ENCODE measurements around the gene WAC. TPM values are rescaled to one million over a fixed set of nuclear protein-coding genes. Genes with fewer than 3 reads are reported as not detected.

WAC gene
- total RNA-seq, 2 experiments from 2014 or later = 111 to 121 TPM

- H3K4me1 ChIP-seq (ENCODE audit: insufficient read depth, low read length, poor library complexity, severe bottlenecking) = no peaks in the 10 kb centered on the region
- H3K27ac ChIP-seq (ENCODE audit: low read depth, low read length, poor library complexity, severe bottlenecking) = no peak overlapping the region
- peaks cover 99% of the 10 kb centered on the region for H3K36me3 ChIP-seq (ENCODE audit: insufficient read depth, low read length)
- H3K4me3 ChIP-seq (ENCODE audit: low read depth, low read length, poor library complexity, severe bottlenecking) = no peak overlapping the region
- TF ChIP-seq EZH2phosphoT487 (IDR thresholded peaks at IDR 0.05; ENCODE audit: borderline replicate concordance, low read depth, low read length) = no peak
- H4K20me1 ChIP-seq (ENCODE audit: insufficient read depth, low read length) = peaks cover 15% of the 10 kb centered on the region; the same call in 1 of the 2 replicates
- POLR2A ChIA-PET = no interaction called here
- no peak for DNase-seq (ENCODE audit: low spot score)
- no peaks in the 10 kb centered on the region for H3K9me2 ChIP-seq (ENCODE audit: insufficient read depth, low read length)
- no peaks in the 10 kb centered on the region for H3K9me3 ChIP-seq (ENCODE audit: low read length)
- H2AFZ ChIP-seq (ENCODE audit: low read length) = no peak overlapping the region
- intact Hi-C loops (cut with micrococcal nuclease; ENCODE audit: unreplicated experiment) = no loop called here
- BruUV-seq (replicated peaks) = no TSS peak
- CTCF ChIA-PET (ENCODE audit: unreplicated experiment) = no interaction called here
- peaks cover 99% of the 10 kb centered on the region for H3K79me2 ChIP-seq (ENCODE audit: insufficient read depth, low read depth, low read length)
- no peak overlapping the region for H3K4me2 ChIP-seq (ENCODE audit: low read length)
Measured at GRCh38 chr10:28592953-28593352, 60.0 kb downstream of the WAC start.

- Histone ChIP-seq H3K36me3 (ENCODE audit: insufficient read depth, low read length) (peaks cover 100% of the 10 kb centered on the region), H3K4me1 (ENCODE audit: insufficient read depth, low read length, poor library complexity, severe bottlenecking) (no peaks in the 10 kb centered on the region), H3K79me2 (ENCODE audit: insufficient read depth, low read depth, low read length) (peaks cover 99% of the 10 kb centered on the region), H3K4me2 (ENCODE audit: low read length) (no peak overlapping the region), H2AFZ (ENCODE audit: low read length) (no peak overlapping the region), H4K20me1 (ENCODE audit: insufficient read depth, low read length) (peaks cover 15% of the 10 kb centered on the region; the same call in 1 of the 2 replicates), H3K9me3 (ENCODE audit: low read length) (no peaks in the 10 kb centered on the region), H3K9me2 (ENCODE audit: insufficient read depth, low read length) (no peaks in the 10 kb centered on the region), H3K27ac (ENCODE audit: low read depth, low read length, poor library complexity, severe bottlenecking) (no peak overlapping the region), H3K4me3 (ENCODE audit: low read depth, low read length, poor library complexity, severe bottlenecking) (no peak overlapping the region)
- no peak for TF ChIP-seq EZH2phosphoT487 (IDR thresholded peaks at IDR 0.05; ENCODE audit: borderline replicate concordance, low read depth, low read length)
- TF ChIP-seq CTCF (conservative IDR thresholded peaks at IDR 0.05; ENCODE audit: low read length) = no peak
- DNase-seq (ENCODE audit: low spot score) = no peak
- no TSS peak for BruUV-seq (replicated peaks)
- intact Hi-C loops (cut with micrococcal nuclease; ENCODE audit: unreplicated experiment) = no loop called here
- ChIA-PET CTCF (ENCODE audit: unreplicated experiment) (no interaction called here), POLR2A (interaction anchor here (0.6 to 1.0 kb wide), 2 partner anchors 14 to 42 kb away, joined by 3 to 4 read pairs; no protein-coding TSS in a partner anchor)
Measured at GRCh38 chr10:28593811-28594210, 60.9 kb downstream of the WAC start.

- Histone ChIP-seq H4K20me1 (ENCODE audit: insufficient read depth, low read length) (peaks cover 18% of the 10 kb centered on the region), H2AFZ (ENCODE audit: low read length) (no peak overlapping the region), H3K4me2 (ENCODE audit: low read length) (no peak overlapping the region), H3K9me3 (ENCODE audit: low read length) (no peaks in the 10 kb centered on the region), H3K79me2 (ENCODE audit: insufficient read depth, low read depth, low read length) (peaks cover 99% of the 10 kb centered on the region), H3K36me3 (ENCODE audit: insufficient read depth, low read length) (peaks cover 100% of the 10 kb centered on the region), H3K4me1 (ENCODE audit: insufficient read depth, low read length, poor library complexity, severe bottlenecking) (no peaks in the 10 kb centered on the region), H3K4me3 (ENCODE audit: low read depth, low read length, poor library complexity, severe bottlenecking) (no peak overlapping the region), H3K27ac (ENCODE audit: low read depth, low read length, poor library complexity, severe bottlenecking) (no peak overlapping the region), H3K9me2 (ENCODE audit: insufficient read depth, low read length) (no peaks in the 10 kb centered on the region)
- intact Hi-C loops (cut with micrococcal nuclease; ENCODE audit: unreplicated experiment) = no loop called here
- CTCF ChIA-PET (ENCODE audit: unreplicated experiment) = no interaction called here
- DNase-seq (ENCODE audit: low spot score) = no peak
- BruUV-seq (replicated peaks) = no TSS peak
- POLR2A ChIA-PET = interaction anchor here (0.6 to 1.0 kb wide), 4 partner anchors 13 to 81 kb away, joined by 3 to 6 read pairs (median 4); no protein-coding TSS in a partner anchor
- TF ChIP-seq CTCF (conservative IDR thresholded peaks at IDR 0.05; ENCODE audit: low read length) (no peak), EZH2phosphoT487 (IDR thresholded peaks at IDR 0.05; ENCODE audit: borderline replicate concordance, low read depth, low read length) (no peak)
Measured at GRCh38 chr10:28594406-28594805, 61.5 kb downstream of the WAC start.
